B cell (primary cell): ENCODE measurements around the gene RSPH4A. TPM values are rescaled to one million over a fixed set of nuclear protein-coding genes. Genes with fewer than 3 reads are reported as not detected.
"Not testable (repeated sequence)": the region's sequence is repeated elsewhere in the genome, so short reads cannot be mapped to it uniquely, and the experiment has no call there.

Source experiments
- ATAC-seq: fragments of 200-7000 bp; cut with Tn5 transposase; one replicate; pipeline ENCODE4 v1.10.0; 2021; ENCODE audit warnings: low read depth, mild to moderate bottlenecking, moderate number of reproducible peaks, moderate library complexity
- CTCF ChIA-PET: fragments of 350-600 bp; sonication (Branson Sonifier 250); formaldehyde crosslinking; loops from one replicate; lab custom pipeline; 2021; ENCODE audit warnings: antibody characterized with exemption, inconsistent platforms; lab: Charles Lee
- POLR2A ChIA-PET: fragments of 350-600 bp; sonication (Branson Sonifier 250); formaldehyde crosslinking; loops from one replicate; lab custom pipeline; 2021; ENCODE audit warnings: antibody characterized with exemption; lab: Charles Lee
- DNase-seq: peaks from one replicate; pipeline ENCODE4 v3.0.0; 2013
- H2AFZ ChIP-seq: 2 replicates; pipeline ENCODE4 v1.6.1; 2012; ENCODE audit warnings: mild to moderate bottlenecking, low read depth, low read length; ENCODE audit not compliant: insufficient read depth, poor library complexity, severe bottlenecking
- H3K27ac ChIP-seq, 2 donors: 1 replicate in 1 of 2; 2 replicates in 1 of 2; pipeline ENCODE4 v1.5.1; 2012 to 2013; ENCODE audit warnings: low read length in 2 of 2, mild to moderate bottlenecking in 2 of 2, moderate library complexity in 1 of 2
- H3K27me3 ChIP-seq, 4 experiments: fragments of 200-600 bp in 1 of 4; sonication (generic) in 1 of 4; replicated peaks in 1 of 4; 1 replicate in 2 of 4; 2 replicates in 2 of 4; pipeline versions ENCODE4 v1.6.1 to v1.7.0; 2013 to 2016; ENCODE audit warnings: low read length in 3 of 4, mild to moderate bottlenecking in 2 of 4, mixed read lengths in 1 of 4, moderate library complexity in 1 of 4; ENCODE audit not compliant: insufficient read depth in 4 of 4, control insufficient read depth in 3 of 4; ENCODE audit errors: control extremely low read depth in 1 of 4
- H3K36me3 ChIP-seq, 2 experiments: replicated peaks in 1 of 2; 1 replicate in 1 of 2; 2 replicates in 1 of 2; pipeline versions ENCODE4 v1.6.1 to v1.7.1; 2013; ENCODE audit warnings: low read length in 1 of 2; ENCODE audit not compliant: insufficient read depth in 2 of 2, control insufficient read depth in 1 of 2; ENCODE audit errors: control extremely low read depth in 1 of 2, extremely low read depth in 1 of 2
- H3K4me1 ChIP-seq, 2 donors: fragments of 200-600 bp in 1 of 2; sonication (generic) in 1 of 2; 1 replicate in 1 of 2; 2 replicates in 1 of 2; pipeline versions ENCODE4 v1.5.1 to v1.6.1; 2013 to 2017; ENCODE audit warnings: low read length in 2 of 2; ENCODE audit not compliant: control insufficient read depth in 2 of 2, insufficient read depth in 2 of 2
- H3K4me2 ChIP-seq: replicated peaks from 2 replicates; pipeline ENCODE3; 2012; ENCODE audit warnings: mild to moderate bottlenecking, low read depth, low read length; ENCODE audit not compliant: poor library complexity, severe bottlenecking
- H3K4me3 ChIP-seq, 5 experiments: fragments of 200-600 bp in 1 of 5; sonication (generic) in 1 of 5; 1 replicate in 3 of 5; 2 replicates in 2 of 5; pipeline versions ENCODE4 v1.5.1 to v1.7.0; 2011 to 2016; ENCODE audit warnings: low read length in 4 of 5, mild to moderate bottlenecking in 4 of 5, low read depth in 2 of 5, control low read depth in 1 of 5, moderate library complexity in 1 of 5; ENCODE audit not compliant: insufficient read depth in 1 of 5; ENCODE audit errors: control extremely low read depth in 1 of 5, extremely low read depth in 1 of 5
- H3K79me2 ChIP-seq: fragments of 200-600 bp; sonication (generic); one replicate; pipeline ENCODE4 v1.6.0; 2016; ENCODE audit warnings: low read length; ENCODE audit not compliant: control insufficient read depth, insufficient read depth
- H3K9ac ChIP-seq: fragments of 200-600 bp; sonication (generic); 2 replicates; pipeline ENCODE4 v1.6.1; 2017; ENCODE audit warnings: mild to moderate bottlenecking, low read length, moderate library complexity
- H3K9me3 ChIP-seq, 3 donors: one replicate each; pipeline versions ENCODE4 v1.6.1 to v1.7.1; 2013; ENCODE audit warnings: low read length in 2 of 3; ENCODE audit not compliant: control insufficient read depth in 2 of 3, insufficient read depth in 1 of 3; ENCODE audit errors: control extremely low read depth in 1 of 3
- H4K20me1 ChIP-seq: 2 replicates; pipeline ENCODE4 v1.6.0; 2012; ENCODE audit warnings: mild to moderate bottlenecking, low read length; ENCODE audit not compliant: insufficient read depth, control insufficient read depth, poor library complexity, severe bottlenecking
- H3K27ac Mint-ChIP-seq: one replicate; pipeline ENCODE4 v1.8.0; 2021; ENCODE audit warnings: mixed read lengths
- H3K27me3 Mint-ChIP-seq: one replicate; pipeline ENCODE4 v1.8.0; 2021; ENCODE audit warnings: mixed read lengths
- H3K4me1 Mint-ChIP-seq: one replicate; pipeline ENCODE4 v1.8.0; 2021; ENCODE audit warnings: mixed read lengths
- H3K4me3 Mint-ChIP-seq: one replicate; pipeline ENCODE4 v1.8.0; 2021; ENCODE audit warnings: mixed read lengths
- H3K9me3 Mint-ChIP-seq: one replicate; pipeline ENCODE4 v1.8.0; 2022; ENCODE audit warnings: mixed read lengths; ENCODE audit not compliant: insufficient read depth
- EZH2 ChIP-seq: IDR thresholded peaks from 2 replicates; pipeline ENCODE4 v1.6.1; 2012; ENCODE audit warnings: borderline replicate concordance, low read depth, mild to moderate bottlenecking, moderate library complexity, low read length; ENCODE audit not compliant: insufficient read depth, poor library complexity, severe bottlenecking
- WGBS: methylation state at CpG from one replicate; pipeline ENCODE4 v1.1.5; 2013; ENCODE audit warnings: missing lambda C conversion rate; ENCODE audit not compliant: insufficient coverage; 5-methylcytosine and 5-hydroxymethylcytosine counted together
- intact Hi-C: fragments of 100-400 bp; cut with micrococcal nuclease; formaldehyde crosslinking; loops from one replicate; pipeline ENCODE4 v1.10.0; 2022
- polyA plus RNA-seq: library from polyadenylated mRNA; depleted of rRNA; stranded (reverse); fragments of >200 nt; gene quantifications from 2 replicates; pipeline ENCODE4 v1.2.3, GENCODE V29; 2012
- total RNA-seq, 2 donors: library from RNA; stranded (reverse); fragments of 120-200 nt in 1 of 2; gene quantifications; 1 replicate in 1 of 2; 2 replicates in 1 of 2; pipeline versions ENCODE4 v1.2.3 to v1.2.4, GENCODE V29; 2013 to 2022
- TF ChIP-seq, protein P1 (sequence below): fragments of 200-600 bp; IDR thresholded peaks from one replicate; pipeline ENCODE4 v1.8.0; 2022; ENCODE audit warnings: antibody characterized with exemption, mild to moderate bottlenecking

Gene RSPH4A
- total and polyA plus RNA-seq, 2 donors (not counting 1 experiment from before 2014, with no cell fraction given), result 0.25 to 0.69 TPM

DNA sequence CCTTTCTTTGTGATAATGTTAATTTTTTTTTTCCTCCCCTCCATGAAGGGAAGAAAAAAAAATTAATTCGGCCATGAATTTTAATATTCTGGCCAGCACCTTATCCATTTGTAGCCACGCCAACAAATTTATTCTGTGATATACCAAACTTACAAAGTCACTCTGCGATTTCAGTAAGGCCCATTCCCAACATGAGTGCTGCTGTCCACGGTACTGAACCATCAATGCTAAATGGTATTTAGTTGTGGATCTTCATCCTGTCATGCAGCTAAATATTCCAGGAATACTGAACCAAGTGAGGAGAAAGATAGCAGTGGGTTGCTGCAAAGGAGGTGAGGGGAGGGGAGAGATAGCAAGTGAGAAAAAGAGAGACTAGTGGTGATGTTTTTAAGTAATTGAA, 19.5 kb upstream of the RSPH4A start:
- Histone ChIP-seq H3K9me3 (no peaks in the 10 kb centered on the region), H3K4me1 (no peaks in the 10 kb centered on the region), H3K79me2 (no peaks in the 10 kb centered on the region), H3K4me2 (no peak overlapping the region), H3K9ac (no peak overlapping the region), H3K27me3 (no peaks in the 10 kb centered on the region), H3K27ac (no peak overlapping the region), H3K36me3 (peaks cover 7 to 20% of the 10 kb centered on the region in 2 experiments), H3K4me3 (no peak overlapping the region), H2AFZ (no peak overlapping the region), H4K20me1 (no peaks in the 10 kb centered on the region)
- TF ChIP-seq, protein P1, sequence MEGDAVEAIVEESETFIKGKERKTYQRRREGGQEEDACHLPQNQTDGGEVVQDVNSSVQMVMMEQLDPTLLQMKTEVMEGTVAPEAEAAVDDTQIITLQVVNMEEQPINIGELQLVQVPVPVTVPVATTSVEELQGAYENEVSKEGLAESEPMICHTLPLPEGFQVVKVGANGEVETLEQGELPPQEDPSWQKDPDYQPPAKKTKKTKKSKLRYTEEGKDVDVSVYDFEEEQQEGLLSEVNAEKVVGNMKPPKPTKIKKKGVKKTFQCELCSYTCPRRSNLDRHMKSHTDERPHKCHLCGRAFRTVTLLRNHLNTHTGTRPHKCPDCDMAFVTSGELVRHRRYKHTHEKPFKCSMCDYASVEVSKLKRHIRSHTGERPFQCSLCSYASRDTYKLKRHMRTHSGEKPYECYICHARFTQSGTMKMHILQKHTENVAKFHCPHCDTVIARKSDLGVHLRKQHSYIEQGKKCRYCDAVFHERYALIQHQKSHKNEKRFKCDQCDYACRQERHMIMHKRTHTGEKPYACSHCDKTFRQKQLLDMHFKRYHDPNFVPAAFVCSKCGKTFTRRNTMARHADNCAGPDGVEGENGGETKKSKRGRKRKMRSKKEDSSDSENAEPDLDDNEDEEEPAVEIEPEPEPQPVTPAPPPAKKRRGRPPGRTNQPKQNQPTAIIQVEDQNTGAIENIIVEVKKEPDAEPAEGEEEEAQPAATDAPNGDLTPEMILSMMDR, result no peak
- no peak for TF ChIP-seq EZH2
- no peak overlapping the region for H3K4me3 Mint-ChIP-seq
- 100% methylated on average over 1 of the region's 4 CpGs for WGBS
- ATAC-seq (no peak), DNase-seq (no peak)
- no peaks in the 10 kb centered on the region for H3K4me1 Mint-ChIP-seq
- ChIA-PET POLR2A (interaction anchor here (0.7 kb wide), 1 partner anchor 44 kb away, joined by 3 read pairs; no protein-coding TSS in a partner anchor), CTCF (no interaction called here)
- H3K9me3 Mint-ChIP-seq, result no peaks in the 10 kb centered on the region
- no peaks in the 10 kb centered on the region for H3K27me3 Mint-ChIP-seq
- no peak overlapping the region for H3K27ac Mint-ChIP-seq
- intact Hi-C loops, result no loop called here

DNA sequence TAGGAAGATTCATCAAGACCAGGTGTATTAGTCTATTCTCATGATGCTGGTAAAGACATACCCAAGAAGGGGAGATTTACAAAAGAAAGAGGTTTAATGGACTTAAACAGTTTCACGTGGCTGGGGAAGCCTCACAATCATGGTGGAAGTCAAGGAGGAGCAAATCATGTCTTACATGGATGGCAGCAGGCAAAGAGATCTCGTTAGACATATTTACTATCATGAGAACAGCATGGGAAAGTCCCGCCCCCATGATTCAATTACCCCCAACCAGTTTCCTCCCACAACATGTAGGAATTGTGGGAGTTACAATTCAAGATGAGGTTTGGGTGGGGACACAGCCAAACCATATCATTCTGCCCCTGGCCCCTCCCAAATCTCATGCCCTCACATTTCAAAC, 12.4 kb upstream of the RSPH4A start:
- WGBS, result 100% methylated on average over 1 of the region's 3 CpGs
- CTCF ChIA-PET, H3K27me3 ChIP-seq, H3K4me3 ChIP-seq, H3K9me3 Mint-ChIP-seq, H3K36me3 ChIP-seq, H3K9me3 ChIP-seq, intact Hi-C loops, H3K79me2 ChIP-seq, H3K4me1 ChIP-seq, H3K4me2 ChIP-seq, H3K9ac ChIP-seq, H3K27me3 Mint-ChIP-seq, H3K4me1 Mint-ChIP-seq, H3K27ac ChIP-seq, POLR2A ChIA-PET, H3K4me3 Mint-ChIP-seq, H4K20me1 ChIP-seq, DNase-seq, ATAC-seq, H2AFZ ChIP-seq, H3K27ac Mint-ChIP-seq: not testable (repeated sequence)

DNA sequence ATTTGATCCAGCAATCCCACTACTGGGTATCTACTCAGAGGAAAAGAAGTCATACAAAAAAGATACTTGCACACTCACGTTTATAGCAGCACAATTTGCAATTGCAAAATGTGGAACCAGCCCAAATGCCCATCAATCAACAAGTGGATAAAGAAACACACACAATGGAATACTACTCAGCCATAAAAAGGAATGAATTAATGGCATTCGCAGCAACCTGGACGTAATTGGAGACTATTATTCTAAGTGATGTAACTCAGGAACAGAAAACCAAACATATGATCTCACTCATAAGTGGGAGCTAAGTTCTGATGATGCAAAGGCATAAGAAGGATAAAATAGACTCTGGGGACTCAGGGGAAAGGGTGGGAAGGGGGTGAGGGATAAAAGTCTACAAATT, 11.4 kb upstream of the RSPH4A start:
- H2AFZ ChIP-seq, H3K27me3 Mint-ChIP-seq, H3K27me3 ChIP-seq, POLR2A ChIA-PET, H3K79me2 ChIP-seq, H3K4me3 Mint-ChIP-seq, ATAC-seq, H3K4me2 ChIP-seq, intact Hi-C loops, H3K4me3 ChIP-seq, CTCF ChIA-PET, H3K9ac ChIP-seq, H4K20me1 ChIP-seq, DNase-seq, H3K27ac Mint-ChIP-seq, H3K9me3 ChIP-seq, H3K4me1 Mint-ChIP-seq, H3K4me1 ChIP-seq, H3K9me3 Mint-ChIP-seq, H3K27ac ChIP-seq, H3K36me3 ChIP-seq: not testable (repeated sequence)
- no CpG with 5 or more reads among the region's 3 CpGs for WGBS
